LHCN-M2 (cell line): ENCODE data around the gene STXBP5. TPM values are rescaled to one million over a fixed set of nuclear protein-coding genes. Genes with fewer than 3 reads are reported as not detected.
A peak's percentile ranks its signal among the peaks of the same experiment; 100 is the strongest.

Experiments
- DNase-seq: peaks from one replicate; pipeline ENCODE4 v3.0.0-alpha.2; 2012; ENCODE audit warnings: low read depth
- total RNA-seq: library from RNA; depleted of rRNA; stranded (reverse); fragments of >200 nt; gene quantifications from 2 replicates; pipeline ENCODE4 v1.2.3, GENCODE V29; 2014

STXBP5 gene
- total RNA-seq, 1 experiment from 2014 or later: 34.8 TPM

- DNase-seq: no peak
These were observed 5.7 kb downstream of the STXBP5 start for GRCh38 chr6:147209762-147210449.

GRCh38 chr6:147211349-147211748 is 7.1 kb downstream of the STXBP5 start:
- no peak for DNase-seq

- DNase-seq: no peak
These were observed 7.6 kb downstream of the STXBP5 start for GRCh38 chr6:147211831-147212230.

GRCh38 chr6:147212622-147213021 is 8.4 kb downstream of the STXBP5 start:
- DNase-seq: no peak

- no peak for DNase-seq
These were observed 9.6 kb downstream of the STXBP5 start for GRCh38 chr6:147213772-147214171.

GRCh38 chr6:147214248-147215227 is 10.3 kb downstream of the STXBP5 start:
- DNase-seq: no peak

- DNase-seq: no peak
These were observed 12.7 kb downstream of the STXBP5 start for GRCh38 chr6:147216915-147217314.

GRCh38 chr6:147217840-147218404 is 13.7 kb downstream of the STXBP5 start:
- no peak for DNase-seq

GRCh38 chr6:147218797-147219196 is 14.6 kb downstream of the STXBP5 start:
- no peak for DNase-seq

- DNase-seq: no peak
These were observed 15.2 kb downstream of the STXBP5 start for GRCh38 chr6:147219463-147219862.

- no peak for DNase-seq
These were observed 16.1 kb downstream of the STXBP5 start for GRCh38 chr6:147220345-147220744.

GRCh38 chr6:147221739-147222138 is 17.5 kb downstream of the STXBP5 start:
- no peak for DNase-seq

GRCh38 chr6:147222160-147222838 is 18.1 kb downstream of the STXBP5 start:
- peak; percentile 28 for DNase-seq

- DNase-seq: no peak
These were observed 19.5 kb downstream of the STXBP5 start for GRCh38 chr6:147223736-147224135.

GRCh38 chr6:147226163-147226724 is 22.0 kb downstream of the STXBP5 start:
- DNase-seq: no peak

- no peak for DNase-seq
These were observed 22.7 kb downstream of the STXBP5 start for GRCh38 chr6:147226877-147227276.

GRCh38 chr6:147227770-147228320 is 23.6 kb downstream of the STXBP5 start:
- DNase-seq: no peak

- DNase-seq: no peak
These were observed 27.4 kb downstream of the STXBP5 start for GRCh38 chr6:147231589-147231988.

GRCh38 chr6:147234685-147235084 is 30.5 kb downstream of the STXBP5 start:
- DNase-seq: no peak

- no peak for DNase-seq
These were observed 33.9 kb downstream of the STXBP5 start for GRCh38 chr6:147238164-147238563.

- DNase-seq: no peak
These were observed 34.7 kb downstream of the STXBP5 start for GRCh38 chr6:147238906-147239305.
